AML-193 (cell line): ENCODE data around the gene PPP4R1.
A peak's percentile ranks its signal among the peaks of the same experiment; 100 is the strongest.

ENCODE experiments used
- DNase-seq, 2 experiments: peaks; one replicate each; lab custom pipeline; 2025; lab: John Stamatoyannopoulos, UW

PPP4R1 gene

GRCh38 chr18:9549405-9549804, 65.0 kb downstream of the PPP4R1 start:
- DNase-seq: no peak

- DNase-seq: no peak
These were observed 66.6 kb downstream of the PPP4R1 start for GRCh38 chr18:9547782-9548181.

- no peak for DNase-seq
These were observed 67.9 kb downstream of the PPP4R1 start for GRCh38 chr18:9546468-9546867.

GRCh38 chr18:9545029-9545428, 69.3 kb downstream of the PPP4R1 start:
- no peak for DNase-seq

GRCh38 chr18:9542924-9543323, 71.4 kb downstream of the PPP4R1 start:
- no peak for DNase-seq

- DNase-seq: no peak
These were observed 74.4 kb downstream of the PPP4R1 start for GRCh38 chr18:9539938-9540337.

- no peak for DNase-seq
These were observed 75.1 kb downstream of the PPP4R1 start for GRCh38 chr18:9539283-9539682.

- DNase-seq: no peak
These were observed 76.7 kb downstream of the PPP4R1 start for GRCh38 chr18:9537677-9538076.

GRCh38 chr18:9536354-9537152, 77.8 kb downstream of the PPP4R1 start:
- no peak for DNase-seq

GRCh38 chr18:9535430-9535991, 78.8 kb downstream of the PPP4R1 start:
- no peak for DNase-seq

- no peak for DNase-seq
These were observed 79.5 kb downstream of the PPP4R1 start for GRCh38 chr18:9534844-9535243.

GRCh38 chr18:9531791-9532410, 82.5 kb downstream of the PPP4R1 start:
- no peak for DNase-seq

GRCh38 chr18:9530226-9531009, 83.9 kb downstream of the PPP4R1 start:
- DNase-seq: peak; percentile 76 to 86

GRCh38 chr18:9526458-9526857, 87.9 kb downstream of the PPP4R1 start:
- DNase-seq: no peak

- no peak for DNase-seq
These were observed 91.4 kb downstream of the PPP4R1 start for GRCh38 chr18:9522952-9523351.

- no peak for DNase-seq
These were observed 92.6 kb downstream of the PPP4R1 start for GRCh38 chr18:9521770-9522169.

- DNase-seq: no peak
These were observed 93.7 kb downstream of the PPP4R1 start for GRCh38 chr18:9520666-9521065.

- DNase-seq: no peak
These were observed 95.0 kb downstream of the PPP4R1 start for GRCh38 chr18:9519399-9519798.

GRCh38 chr18:9517869-9518268, 96.5 kb downstream of the PPP4R1 start:
- DNase-seq: no peak

GRCh38 chr18:9516437-9517064, 97.8 kb downstream of the PPP4R1 start:
- peak; percentile 56 to 60 for DNase-seq

GRCh38 chr18:9513971-9514512, 100.3 kb downstream of the PPP4R1 start:
- DNase-seq: no peak
